Measurements from ENCODE around the gene TIMM10B. TPM values are rescaled to one million over a fixed set of nuclear protein-coding genes. Genes with fewer than 3 reads are reported as not detected.

TIMM10B gene
- total and polyA plus RNA-seq, 2 of the 13 experiments (the other 11 are each of a cell fraction or from before 2014, with no cell fraction given): 34.9 to 39.5 TPM

DNA sequence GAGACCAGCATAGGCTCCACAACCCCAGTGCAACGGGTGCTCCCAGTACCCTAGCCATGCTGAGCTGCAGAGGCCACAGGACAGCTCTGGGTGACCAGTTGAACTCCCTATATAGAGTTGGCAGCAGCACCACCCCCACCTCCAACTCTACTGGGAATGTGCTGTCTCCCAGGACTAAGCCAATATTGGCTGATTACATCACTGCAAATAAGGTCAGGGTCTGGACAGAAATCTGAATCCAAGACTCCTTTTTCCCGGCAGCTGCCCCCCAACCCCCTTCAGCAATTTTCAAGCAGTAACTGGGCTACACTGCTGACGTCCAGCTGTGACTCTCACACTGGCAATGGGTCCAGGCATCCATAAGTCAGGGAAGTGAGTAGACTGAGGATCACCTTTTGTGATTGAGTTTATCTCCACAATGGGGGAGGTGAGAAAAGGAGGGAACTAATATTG, 40.4 kb upstream of the TIMM10B start, which contains the start of gene HPX (continued):
- peak; percentile 74 for TF ChIP-seq PHF21A (CRISPR knock-in tag; IDR thresholded peaks at IDR 0.05)
- 0 out of 2 replicates have a peak, but pooled peaks have one; percentile 49 for TF ChIP-seq CAMTA2 (CRISPR knock-in tag; IDR thresholded peaks at IDR 0.05; ENCODE audit: borderline replicate concordance)
- no peak for TF ChIP-seq ZNF720 (CRISPR knock-in tag; IDR thresholded peaks at IDR 0.05)
- TF ChIP-seq SMAD3 (CRISPR knock-in tag; IDR thresholded peaks at IDR 0.05): 0 out of 2 replicates have a peak, but pooled peaks have one; percentile 25
- peak; percentile 59 for TF ChIP-seq ZMYM4 (CRISPR knock-in tag; IDR thresholded peaks at IDR 0.05)
- no peak for TF ChIP-seq SNAPC2 (CRISPR knock-in tag; IDR thresholded peaks at IDR 0.05)
- TF ChIP-seq NR2C2 (CRISPR knock-in tag; IDR thresholded peaks at IDR 0.05; ENCODE audit: borderline replicate concordance): peak; percentile 45; the same call in 1 of the 2 replicates
- peak; percentile 69 for TF ChIP-seq TEAD3 (CRISPR knock-in tag; optimal IDR thresholded peaks at IDR 0.05; ENCODE audit: borderline replicate concordance)
- TF ChIP-seq, protein P1, sequence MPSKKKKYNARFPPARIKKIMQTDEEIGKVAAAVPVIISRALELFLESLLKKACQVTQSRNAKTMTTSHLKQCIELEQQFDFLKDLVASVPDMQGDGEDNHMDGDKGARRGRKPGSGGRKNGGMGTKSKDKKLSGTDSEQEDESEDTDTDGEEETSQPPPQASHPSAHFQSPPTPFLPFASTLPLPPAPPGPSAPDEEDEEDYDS (CRISPR knock-in tag; IDR thresholded peaks at IDR 0.05): no peak
- TF ChIP-seq, protein P2, sequence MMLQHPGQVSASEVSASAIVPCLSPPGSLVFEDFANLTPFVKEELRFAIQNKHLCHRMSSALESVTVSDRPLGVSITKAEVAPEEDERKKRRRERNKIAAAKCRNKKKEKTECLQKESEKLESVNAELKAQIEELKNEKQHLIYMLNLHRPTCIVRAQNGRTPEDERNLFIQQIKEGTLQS (CRISPR knock-in tag; IDR thresholded peaks at IDR 0.05): peak; percentile 80; the same call in 1 of the 2 replicates
- TF ChIP-seq, protein P3, sequence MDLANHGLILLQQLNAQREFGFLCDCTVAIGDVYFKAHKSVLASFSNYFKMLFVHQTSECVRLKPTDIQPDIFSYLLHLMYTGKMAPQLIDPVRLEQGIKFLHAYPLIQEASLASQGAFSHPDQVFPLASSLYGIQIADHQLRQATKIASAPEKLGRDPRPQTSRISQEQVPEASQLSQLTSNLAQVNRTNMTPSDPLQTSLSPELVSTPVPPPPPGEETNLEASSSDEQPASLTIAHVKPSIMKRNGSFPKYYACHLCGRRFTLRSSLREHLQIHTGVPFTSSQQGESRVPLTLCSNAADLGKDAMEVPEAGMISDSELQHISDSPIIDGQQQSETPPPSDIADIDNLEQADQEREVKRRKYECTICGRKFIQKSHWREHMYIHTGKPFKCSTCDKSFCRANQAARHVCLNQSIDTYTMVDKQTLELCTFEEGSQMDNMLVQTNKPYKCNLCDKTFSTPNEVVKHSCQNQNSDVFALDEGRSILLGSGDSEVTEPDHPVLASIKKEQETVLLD (CRISPR knock-in tag; IDR thresholded peaks at IDR 0.05; ENCODE audit: low read depth): no peak
- TF ChIP-seq SPEN (CRISPR knock-in tag; IDR thresholded peaks at IDR 0.05; ENCODE audit: low read depth): no peak
- no peak for TF ChIP-seq SMC3 (IDR thresholded peaks at IDR 0.05; ENCODE audit: low read length)
- TF ChIP-seq SOX5 (CRISPR knock-in tag; IDR thresholded peaks at IDR 0.05; ENCODE audit: borderline replicate concordance): peak; percentile 53; the same call in 1 of the 2 replicates
- TF ChIP-seq ZNF670 (CRISPR knock-in tag; IDR thresholded peaks at IDR 0.05; ENCODE audit: borderline replicate concordance): no peak
- TF ChIP-seq ZKSCAN5 (CRISPR knock-in tag; IDR thresholded peaks at IDR 0.05): peak; percentile 82
- TF ChIP-seq ZNF572 (CRISPR knock-in tag; IDR thresholded peaks at IDR 0.05): no peak
- TF ChIP-seq, protein P4, sequence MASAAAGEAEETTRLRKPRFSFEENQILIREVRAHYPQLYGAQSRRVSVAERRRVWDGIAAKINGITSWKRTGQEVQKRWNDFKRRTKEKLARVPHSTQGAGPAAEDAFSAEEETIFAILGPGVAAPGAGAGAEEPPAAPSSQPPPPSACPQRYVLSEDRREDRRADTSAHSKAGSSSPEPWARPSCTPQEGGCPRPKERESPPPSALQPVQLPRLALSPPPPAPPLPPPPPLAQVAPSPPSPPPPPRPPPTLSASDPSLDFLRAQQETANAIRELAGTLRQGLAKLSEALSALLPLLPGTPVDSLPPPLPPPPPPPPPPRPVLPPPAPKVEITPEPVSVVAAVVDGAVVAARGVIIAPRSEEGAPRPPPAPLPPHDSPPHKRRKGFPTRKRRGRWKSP (CRISPR knock-in tag; IDR thresholded peaks at IDR 0.05): peak; percentile 49; the same call in 1 of the 2 replicates
- TF ChIP-seq CEBPG (CRISPR knock-in tag; IDR thresholded peaks at IDR 0.05): peak; percentile 74
- TF ChIP-seq, protein P5, sequence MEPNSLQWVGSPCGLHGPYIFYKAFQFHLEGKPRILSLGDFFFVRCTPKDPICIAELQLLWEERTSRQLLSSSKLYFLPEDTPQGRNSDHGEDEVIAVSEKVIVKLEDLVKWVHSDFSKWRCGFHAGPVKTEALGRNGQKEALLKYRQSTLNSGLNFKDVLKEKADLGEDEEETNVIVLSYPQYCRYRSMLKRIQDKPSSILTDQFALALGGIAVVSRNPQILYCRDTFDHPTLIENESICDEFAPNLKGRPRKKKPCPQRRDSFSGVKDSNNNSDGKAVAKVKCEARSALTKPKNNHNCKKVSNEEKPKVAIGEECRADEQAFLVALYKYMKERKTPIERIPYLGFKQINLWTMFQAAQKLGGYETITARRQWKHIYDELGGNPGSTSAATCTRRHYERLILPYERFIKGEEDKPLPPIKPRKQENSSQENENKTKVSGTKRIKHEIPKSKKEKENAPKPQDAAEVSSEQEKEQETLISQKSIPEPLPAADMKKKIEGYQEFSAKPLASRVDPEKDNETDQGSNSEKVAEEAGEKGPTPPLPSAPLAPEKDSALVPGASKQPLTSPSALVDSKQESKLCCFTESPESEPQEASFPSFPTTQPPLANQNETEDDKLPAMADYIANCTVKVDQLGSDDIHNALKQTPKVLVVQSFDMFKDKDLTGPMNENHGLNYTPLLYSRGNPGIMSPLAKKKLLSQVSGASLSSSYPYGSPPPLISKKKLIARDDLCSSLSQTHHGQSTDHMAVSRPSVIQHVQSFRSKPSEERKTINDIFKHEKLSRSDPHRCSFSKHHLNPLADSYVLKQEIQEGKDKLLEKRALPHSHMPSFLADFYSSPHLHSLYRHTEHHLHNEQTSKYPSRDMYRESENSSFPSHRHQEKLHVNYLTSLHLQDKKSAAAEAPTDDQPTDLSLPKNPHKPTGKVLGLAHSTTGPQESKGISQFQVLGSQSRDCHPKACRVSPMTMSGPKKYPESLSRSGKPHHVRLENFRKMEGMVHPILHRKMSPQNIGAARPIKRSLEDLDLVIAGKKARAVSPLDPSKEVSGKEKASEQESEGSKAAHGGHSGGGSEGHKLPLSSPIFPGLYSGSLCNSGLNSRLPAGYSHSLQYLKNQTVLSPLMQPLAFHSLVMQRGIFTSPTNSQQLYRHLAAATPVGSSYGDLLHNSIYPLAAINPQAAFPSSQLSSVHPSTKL (CRISPR knock-in tag; IDR thresholded peaks at IDR 0.05): peak; percentile 86
